ENCODE measurements around the gene MYL6. TPM values are rescaled to one million over a fixed set of nuclear protein-coding genes. Genes with fewer than 3 reads are reported as not detected.

The MYL6 gene
- total and polyA plus RNA-seq, 9 of the 15 experiments (the other 6 are each of a cell fraction or from before 2014, with no cell fraction given), result 557 to 1,664 (median 958) TPM

GRCh38 chr12:56189918-56190694 lies 31.9 kb downstream of the MYL6 start (continued):
- TF ChIP-seq, protein P1, sequence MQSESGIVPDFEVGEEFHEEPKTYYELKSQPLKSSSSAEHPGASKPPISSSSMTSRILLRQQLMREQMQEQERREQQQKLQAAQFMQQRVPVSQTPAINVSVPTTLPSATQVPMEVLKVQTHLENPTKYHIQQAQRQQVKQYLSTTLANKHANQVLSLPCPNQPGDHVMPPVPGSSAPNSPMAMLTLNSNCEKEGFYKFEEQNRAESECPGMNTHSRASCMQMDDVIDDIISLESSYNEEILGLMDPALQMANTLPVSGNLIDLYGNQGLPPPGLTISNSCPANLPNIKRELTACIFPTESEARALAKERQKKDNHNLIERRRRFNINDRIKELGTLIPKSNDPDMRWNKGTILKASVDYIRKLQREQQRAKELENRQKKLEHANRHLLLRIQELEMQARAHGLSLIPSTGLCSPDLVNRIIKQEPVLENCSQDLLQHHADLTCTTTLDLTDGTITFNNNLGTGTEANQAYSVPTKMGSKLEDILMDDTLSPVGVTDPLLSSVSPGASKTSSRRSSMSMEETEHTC (IDR thresholded peaks at IDR 0.05), result 0 out of 2 replicates have a peak, but pooled peaks have one; percentile 32
- TF ChIP-seq ZNF512 (tag; IDR thresholded peaks at IDR 0.05), result no peak
- no peak for TF ChIP-seq KAT2B (IDR thresholded peaks at IDR 0.05; ENCODE audit: low read depth, low read length)
- TF ChIP-seq, protein P2, sequence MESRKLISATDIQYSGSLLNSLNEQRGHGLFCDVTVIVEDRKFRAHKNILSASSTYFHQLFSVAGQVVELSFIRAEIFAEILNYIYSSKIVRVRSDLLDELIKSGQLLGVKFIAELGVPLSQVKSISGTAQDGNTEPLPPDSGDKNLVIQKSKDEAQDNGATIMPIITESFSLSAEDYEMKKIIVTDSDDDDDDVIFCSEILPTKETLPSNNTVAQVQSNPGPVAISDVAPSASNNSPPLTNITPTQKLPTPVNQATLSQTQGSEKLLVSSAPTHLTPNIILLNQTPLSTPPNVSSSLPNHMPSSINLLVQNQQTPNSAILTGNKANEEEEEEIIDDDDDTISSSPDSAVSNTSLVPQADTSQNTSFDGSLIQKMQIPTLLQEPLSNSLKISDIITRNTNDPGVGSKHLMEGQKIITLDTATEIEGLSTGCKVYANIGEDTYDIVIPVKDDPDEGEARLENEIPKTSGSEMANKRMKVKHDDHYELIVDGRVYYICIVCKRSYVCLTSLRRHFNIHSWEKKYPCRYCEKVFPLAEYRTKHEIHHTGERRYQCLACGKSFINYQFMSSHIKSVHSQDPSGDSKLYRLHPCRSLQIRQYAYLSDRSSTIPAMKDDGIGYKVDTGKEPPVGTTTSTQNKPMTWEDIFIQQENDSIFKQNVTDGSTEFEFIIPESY (CRISPR knock-in tag; IDR thresholded peaks at IDR 0.05), result peak; percentile 6; the same call in 1 of the 2 replicates
- no peak for TF ChIP-seq CCAR2 (IDR thresholded peaks at IDR 0.05; ENCODE audit: low read depth, low read length)
- no peak for TF ChIP-seq RFX1 (IDR thresholded peaks at IDR 0.05)
- no peak for TF ChIP-seq ZNF239 (CRISPR knock-in tag; IDR thresholded peaks at IDR 0.05)
- no peak for TF ChIP-seq ELK3 (CRISPR knock-in tag; IDR thresholded peaks at IDR 0.05)
- TF ChIP-seq ZNF41 (CRISPR knock-in tag; conservative IDR thresholded peaks at IDR 0.05), result no peak
- TF ChIP-seq GATAD2B (IDR thresholded peaks at IDR 0.05; ENCODE audit: borderline replicate concordance), result no peak; the same call in 1 of the 2 replicates
- TF ChIP-seq PTTG1 (tag; IDR thresholded peaks at IDR 0.05; ENCODE audit: low read depth), result no peak
- no peak for TF ChIP-seq ZNF717 (CRISPR knock-in tag; IDR thresholded peaks at IDR 0.05)
- TF ChIP-seq CAMTA2 (CRISPR knock-in tag; conservative IDR thresholded peaks at IDR 0.05), result no peak
- TF ChIP-seq MIER1 (IDR thresholded peaks at IDR 0.05; ENCODE audit: low read depth), result peak; percentile 11; the same call in 1 of the 2 replicates
- no peak for TF ChIP-seq FOXA1 (IDR thresholded peaks at IDR 0.05; ENCODE audit: borderline replicate concordance)
- TF ChIP-seq, protein P3, sequence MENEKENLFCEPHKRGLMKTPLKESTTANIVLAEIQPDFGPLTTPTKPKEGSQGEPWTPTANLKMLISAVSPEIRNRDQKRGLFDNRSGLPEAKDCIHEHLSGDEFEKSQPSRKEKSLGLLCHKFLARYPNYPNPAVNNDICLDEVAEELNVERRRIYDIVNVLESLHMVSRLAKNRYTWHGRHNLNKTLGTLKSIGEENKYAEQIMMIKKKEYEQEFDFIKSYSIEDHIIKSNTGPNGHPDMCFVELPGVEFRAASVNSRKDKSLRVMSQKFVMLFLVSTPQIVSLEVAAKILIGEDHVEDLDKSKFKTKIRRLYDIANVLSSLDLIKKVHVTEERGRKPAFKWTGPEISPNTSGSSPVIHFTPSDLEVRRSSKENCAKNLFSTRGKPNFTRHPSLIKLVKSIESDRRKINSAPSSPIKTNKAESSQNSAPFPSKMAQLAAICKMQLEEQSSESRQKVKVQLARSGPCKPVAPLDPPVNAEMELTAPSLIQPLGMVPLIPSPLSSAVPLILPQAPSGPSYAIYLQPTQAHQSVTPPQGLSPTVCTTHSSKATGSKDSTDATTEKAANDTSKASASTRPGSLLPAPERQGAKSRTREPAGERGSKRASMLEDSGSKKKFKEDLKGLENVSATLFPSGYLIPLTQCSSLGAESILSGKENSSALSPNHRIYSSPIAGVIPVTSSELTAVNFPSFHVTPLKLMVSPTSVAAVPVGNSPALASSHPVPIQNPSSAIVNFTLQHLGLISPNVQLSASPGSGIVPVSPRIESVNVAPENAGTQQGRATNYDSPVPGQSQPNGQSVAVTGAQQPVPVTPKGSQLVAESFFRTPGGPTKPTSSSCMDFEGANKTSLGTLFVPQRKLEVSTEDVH (IDR thresholded peaks at IDR 0.05; ENCODE audit: low read depth, partially characterized antibody), result peak; percentile 87
- no peak for TF ChIP-seq PCBP2 (IDR thresholded peaks at IDR 0.05; ENCODE audit: low read depth, low read length, poor library complexity, severe bottlenecking)
- TF ChIP-seq RHOXF2B (CRISPR knock-in tag; conservative IDR thresholded peaks at IDR 0.05), result 0 out of 2 replicates have a peak, but pooled peaks have one; percentile 33
- TF ChIP-seq ZNF583 (CRISPR knock-in tag; IDR thresholded peaks at IDR 0.05), result no peak

Measured in K562 (cell line).